Renal cortex interstitium (tissue), 11 donors: Measurements from ENCODE around the gene BID. TPM values are rescaled to one million over a fixed set of nuclear protein-coding genes. Genes with fewer than 3 reads are reported as not detected.

Experiments used
- DNase-seq, 11 donors: peaks; one replicate each; pipeline ENCODE4 v3.0.0-alpha.2; 2013; ENCODE audit warnings: low read depth in 9 of 11, low spot score in 4 of 11; ENCODE audit errors: extremely low read depth in 1 of 11
- polyA plus RNA-seq, 3 donors: library from polyadenylated mRNA; unstranded; fragments of 120-200 nt; gene quantifications; one replicate each; pipeline ENCODE4 v1.2.1, GENCODE V29; 2013; ENCODE audit not compliant: insufficient read length in 3 of 3

Gene BID
- polyA plus RNA-seq, 3 donors = 14.2 to 22.2 (median 17.5) TPM

DNA sequence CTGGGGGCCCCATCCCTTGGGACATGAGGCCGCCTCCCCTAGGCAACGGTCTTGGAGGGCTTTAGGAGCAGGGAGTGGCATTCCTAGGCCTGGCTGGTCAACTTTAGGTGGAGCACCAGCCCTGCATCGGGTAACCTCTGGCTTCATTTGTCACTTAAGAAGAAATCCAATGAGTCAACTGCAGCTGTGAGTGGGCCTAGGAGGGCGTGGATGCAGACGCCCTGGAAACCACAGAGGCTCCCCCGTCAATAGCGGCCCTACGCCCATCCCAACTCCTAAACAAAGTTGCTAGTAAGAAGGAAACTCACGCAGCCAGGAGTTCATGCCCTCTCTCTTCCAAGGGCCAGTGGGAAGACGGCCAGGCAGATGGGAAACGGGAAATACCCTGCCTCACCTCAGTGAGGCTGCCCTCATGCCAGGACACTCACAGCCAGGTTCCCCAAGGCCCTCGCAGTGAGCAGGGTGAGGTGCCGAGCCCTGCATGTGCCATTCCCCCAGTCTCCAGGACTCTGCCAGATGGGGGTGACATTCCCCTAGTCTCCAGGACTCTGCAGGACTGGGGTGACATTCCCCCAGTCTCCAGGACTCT is 20.8 kb downstream of the BID start:
- DNase-seq = no peak

GRCh38 chr22:17751596-17751995 is 22.7 kb downstream of the BID start:
- no peak for DNase-seq

DNA sequence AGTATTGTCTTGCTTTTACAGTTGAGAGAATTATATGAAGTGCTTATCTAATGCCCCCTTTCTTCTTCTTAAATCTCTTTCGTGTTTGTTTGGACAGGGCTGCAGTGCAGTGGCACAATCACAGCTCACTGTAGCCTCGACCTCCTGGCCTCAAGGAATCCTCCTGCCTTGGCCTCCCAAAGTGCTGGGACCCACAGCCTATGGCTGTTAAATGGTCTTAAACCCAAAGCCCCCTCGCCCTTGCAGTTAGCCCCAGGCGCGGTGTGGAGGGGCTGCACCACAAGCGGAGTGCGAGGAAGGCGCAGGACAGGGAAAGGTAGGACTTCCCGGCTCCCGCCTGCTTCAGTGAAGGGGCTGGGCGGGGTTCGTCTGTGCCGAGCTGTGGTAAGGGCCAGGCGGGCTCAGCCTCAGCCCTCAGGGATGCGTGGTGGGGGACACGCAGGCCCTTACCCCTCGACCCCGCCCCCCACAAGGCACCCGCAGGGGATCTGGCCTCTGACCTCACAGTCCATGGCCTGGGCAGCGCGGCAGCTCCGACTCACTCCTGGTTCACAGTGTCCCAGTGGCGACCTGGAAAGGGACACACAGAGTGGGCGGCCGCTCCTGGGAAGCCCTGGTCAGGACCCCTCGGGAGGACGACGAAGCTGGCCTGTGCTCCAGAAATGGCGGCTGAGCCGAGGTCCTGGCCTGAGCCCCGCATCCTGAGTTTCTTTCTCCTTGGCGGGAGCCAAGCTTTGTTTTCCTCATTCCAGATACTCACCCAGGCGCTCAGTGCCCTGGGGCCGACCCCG is 24.5 kb downstream of the BID start:
- no peak for DNase-seq

DNA sequence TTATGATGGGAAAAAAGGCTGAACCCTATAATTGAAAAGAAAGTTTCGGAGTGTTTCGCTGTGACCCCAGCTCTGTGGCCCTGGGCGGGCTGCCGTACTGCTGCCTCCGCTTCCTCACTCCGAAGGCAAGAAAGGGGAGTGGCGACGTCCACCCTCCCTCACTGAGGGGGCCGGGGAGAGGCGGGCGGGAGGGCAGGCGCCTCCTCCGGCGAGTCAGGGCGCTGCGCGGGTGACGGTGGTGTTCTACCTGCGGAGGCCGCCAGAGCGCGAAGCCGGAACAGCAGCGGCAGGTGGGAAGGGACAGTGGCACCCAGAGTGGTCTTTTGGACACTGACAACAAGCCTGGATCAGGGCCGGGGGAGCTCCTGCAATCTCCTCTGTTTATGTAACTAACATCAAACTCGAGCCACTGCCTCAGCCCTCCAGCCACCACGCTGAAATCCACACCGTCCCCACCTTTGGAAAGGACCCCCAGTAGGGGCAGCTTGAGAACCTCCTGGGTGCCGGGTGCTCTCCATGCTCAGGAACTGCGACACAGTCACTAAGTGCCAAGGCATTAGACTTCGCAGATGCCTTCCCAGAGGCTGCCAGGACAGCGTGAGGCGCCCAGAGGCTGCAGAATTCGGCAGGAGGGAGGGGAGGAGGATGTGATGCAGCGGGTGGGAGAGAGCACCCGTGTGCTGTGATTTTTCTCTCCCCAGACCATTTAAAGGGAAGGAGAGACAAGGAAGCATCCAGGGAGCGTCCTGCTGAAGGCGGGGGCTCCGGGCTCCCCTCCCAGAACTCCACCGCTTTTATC is 25.5 kb downstream of the BID start:
- DNase-seq = no peak

- DNase-seq = no peak
Observed at GRCh38 chr22:17746916-17747315, 27.4 kb downstream of the BID start.

GRCh38 chr22:17744430-17744829 is 29.8 kb downstream of the BID start:
- no peak for DNase-seq

DNA sequence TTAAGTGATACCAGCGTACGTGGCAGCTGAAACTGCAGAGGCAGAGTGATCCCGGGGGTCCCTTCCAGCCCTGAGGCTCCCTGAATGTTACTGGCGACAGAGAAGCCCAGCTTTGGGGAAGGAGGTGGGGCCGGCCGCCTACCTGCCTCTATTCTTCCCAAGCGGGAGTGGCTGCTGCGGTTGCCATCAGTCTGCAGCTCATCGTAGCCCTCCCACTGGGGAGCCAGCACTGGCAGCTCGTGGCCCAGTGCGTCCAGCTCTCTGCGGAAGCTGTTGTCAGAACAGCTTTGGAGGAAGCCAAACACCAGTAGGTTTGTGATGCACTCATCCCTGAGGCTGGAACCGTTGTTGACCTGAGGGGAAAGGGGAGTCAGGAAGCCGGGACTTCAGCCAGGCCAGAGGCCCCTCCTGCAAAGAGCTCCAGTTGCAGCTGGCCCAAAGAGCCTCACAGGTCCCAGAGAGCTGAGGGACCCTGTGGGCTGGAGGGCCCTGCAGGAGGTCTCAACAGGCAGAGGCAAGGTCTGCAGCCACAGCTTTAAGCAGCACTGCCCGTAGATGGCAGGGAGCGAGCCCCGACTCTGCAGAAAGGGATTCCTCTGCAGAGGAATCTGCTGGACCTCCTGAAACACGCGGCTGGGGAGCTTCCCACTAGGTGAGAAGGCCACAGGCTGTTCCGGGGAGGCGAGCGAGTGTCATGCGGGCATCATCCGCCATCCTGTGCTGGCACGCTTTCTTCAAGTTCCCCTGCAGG is 30.4 kb downstream of the BID start:
- no peak for DNase-seq

- DNase-seq = peak; percentile 44 to 71 (median 53)
Observed at GRCh38 chr22:17742527-17742902, 31.8 kb downstream of the BID start.

GRCh38 chr22:17741866-17742526 is 32.3 kb downstream of the BID start:
- no peak for DNase-seq

DNA sequence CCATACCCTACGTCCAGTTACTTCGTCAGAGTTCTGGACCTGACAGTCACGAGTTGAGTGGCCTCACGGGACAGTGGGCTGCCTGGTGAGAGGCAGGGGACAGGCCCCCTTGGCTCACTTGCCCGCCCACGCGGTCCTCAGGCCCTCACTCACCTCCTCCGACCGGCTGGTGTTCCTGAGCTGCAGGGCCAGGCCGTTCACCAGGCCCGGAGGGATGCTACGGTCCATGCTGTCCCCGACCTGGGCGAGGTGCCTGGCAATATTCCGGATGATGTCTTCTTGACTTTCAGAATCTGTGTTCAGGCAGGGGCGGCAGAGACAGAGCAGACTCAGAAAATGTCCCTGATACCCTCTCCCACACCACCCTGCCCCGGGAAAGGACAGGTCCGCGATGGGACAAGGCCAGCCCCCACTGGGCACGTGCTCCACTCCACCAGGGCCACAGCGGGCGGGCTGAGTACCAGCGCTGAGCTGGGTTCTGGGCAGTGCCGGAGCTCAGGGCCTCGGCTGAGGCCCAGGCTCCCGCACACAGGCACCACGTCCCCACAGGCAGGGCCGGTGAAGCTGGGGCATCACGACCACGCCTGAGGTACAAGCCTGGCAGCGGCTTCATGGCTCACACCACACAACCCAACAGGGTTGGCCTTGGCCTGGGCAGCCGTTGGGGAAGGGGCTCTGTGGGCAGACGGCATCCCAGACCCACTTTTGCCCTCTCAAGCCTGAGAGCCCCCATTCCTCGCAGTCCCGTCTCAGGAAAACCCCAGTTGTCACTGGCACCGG is 34.9 kb downstream of the BID start:
- no peak for DNase-seq

DNA sequence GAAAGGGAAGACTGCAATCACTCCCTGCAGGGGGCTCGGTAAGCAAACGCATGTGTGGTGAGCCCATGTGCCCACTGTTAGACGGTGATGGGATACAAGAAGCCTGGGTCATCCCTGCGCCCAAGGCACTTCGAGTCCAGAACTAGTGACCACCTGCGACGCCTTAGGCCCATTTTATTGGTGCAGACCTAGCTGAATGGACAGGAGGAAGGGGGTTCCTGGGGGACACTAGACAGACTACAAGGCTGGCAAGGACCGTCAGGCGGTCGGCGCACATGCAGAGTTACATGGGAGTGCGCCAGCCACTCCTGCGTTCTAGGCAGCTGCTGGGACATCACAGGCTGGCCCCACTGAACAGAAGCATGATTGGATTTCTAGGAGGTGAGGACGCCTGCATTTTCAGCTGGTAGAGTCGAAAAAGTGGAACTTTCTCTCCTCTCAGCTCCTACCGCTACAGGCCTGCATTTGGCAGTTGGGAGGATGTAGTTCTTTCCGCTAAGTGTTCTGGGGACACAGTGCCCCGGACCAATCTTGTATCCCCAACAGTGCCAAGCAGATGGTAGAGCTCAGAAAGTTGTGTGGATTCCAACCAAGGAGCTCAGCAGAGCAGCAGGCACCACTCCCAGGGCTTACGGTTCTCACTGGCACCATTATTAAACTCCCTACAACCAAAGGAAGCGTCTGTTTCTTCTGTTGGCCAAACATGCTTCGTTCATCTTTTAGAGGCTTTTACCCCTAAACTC is 35.7 kb downstream of the BID start:
- DNase-seq = no peak

DNA sequence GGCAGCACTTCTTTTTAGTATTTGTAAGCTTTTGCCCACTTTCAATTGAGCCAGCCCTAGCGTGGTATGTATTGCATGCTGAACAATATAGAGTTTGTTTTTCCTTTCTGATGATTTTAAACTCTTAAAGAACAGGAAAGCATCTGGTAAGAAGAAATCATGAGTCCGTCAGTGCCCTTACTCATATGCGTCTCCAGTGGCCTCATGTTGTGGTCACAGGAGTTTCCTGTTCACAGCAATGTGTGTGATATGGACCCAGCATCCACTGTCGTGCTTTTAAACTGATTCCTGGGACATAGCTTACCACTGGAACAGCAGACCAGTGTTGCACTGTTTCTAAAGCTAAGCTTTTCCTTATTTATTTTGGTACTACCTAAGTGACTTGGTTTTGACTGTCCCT is 40.1 kb downstream of the BID start:
- no peak for DNase-seq

DNA sequence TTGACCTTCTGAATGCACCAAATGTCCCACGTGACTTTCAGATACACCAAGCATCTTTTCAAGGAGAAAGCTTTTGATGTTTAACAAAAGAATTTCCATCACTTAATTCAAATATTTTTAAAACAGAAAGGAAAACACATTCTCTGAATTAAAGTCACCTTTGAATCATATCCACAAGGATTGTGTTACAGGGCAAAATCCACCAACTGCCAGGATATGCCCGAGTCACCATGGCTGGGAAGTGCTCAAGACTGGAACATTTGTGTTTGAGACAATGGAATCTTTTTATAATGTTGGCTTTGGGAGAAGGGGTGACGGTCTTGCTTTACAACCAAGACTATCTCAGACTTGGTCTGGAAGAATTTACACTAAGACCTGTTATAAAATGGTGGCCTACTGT is 40.8 kb downstream of the BID start:
- no peak for DNase-seq

DNA sequence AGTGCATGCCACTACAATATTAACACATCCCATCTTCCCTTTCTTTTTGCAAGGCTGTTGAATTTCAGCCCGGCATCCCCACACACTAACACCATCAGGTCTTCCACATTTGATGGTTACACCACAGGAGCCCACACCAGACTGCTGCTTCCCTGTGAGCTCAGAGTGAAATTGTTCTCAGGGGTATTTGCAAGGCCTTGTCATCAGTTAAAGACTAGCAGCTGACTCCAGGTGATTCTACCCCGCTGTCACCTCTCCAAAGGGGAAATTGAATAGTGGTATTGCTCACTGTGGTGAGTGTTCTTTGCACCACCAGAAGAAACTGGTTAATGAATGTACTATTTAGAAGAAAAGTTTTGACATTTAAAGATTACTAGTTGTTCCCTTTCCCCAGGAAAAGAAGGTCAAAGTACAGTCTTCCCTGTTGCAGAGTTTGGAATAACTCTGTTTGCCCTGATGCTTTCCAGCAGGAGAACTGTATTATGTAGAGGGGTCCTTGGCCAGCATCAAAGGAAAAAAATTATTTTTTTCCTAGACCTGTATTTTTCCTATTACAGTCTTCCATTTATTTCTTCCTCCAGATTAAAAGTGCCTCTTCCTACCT is 41.9 kb downstream of the BID start:
- no peak for DNase-seq

DNA sequence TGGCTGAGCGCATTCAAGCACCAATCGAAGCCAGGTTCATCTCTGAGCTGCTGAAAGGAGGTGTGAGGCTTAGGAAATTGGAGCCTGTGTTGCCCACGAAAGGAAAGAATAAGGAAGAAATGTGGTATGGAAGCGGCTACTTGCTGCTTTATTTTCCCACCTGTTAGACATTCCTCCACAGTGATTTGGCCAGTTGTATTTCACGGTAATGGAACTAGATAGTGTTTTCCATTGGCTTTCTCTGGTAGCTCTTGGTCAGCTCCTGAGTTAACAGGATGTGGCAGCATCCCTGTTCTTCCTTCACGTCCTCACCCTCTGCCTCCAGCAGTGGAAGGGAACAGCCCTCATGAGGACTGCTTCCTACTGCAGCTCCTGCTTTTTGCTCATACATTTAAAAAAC is 44.7 kb downstream of the BID start:
- no peak for DNase-seq

DNA sequence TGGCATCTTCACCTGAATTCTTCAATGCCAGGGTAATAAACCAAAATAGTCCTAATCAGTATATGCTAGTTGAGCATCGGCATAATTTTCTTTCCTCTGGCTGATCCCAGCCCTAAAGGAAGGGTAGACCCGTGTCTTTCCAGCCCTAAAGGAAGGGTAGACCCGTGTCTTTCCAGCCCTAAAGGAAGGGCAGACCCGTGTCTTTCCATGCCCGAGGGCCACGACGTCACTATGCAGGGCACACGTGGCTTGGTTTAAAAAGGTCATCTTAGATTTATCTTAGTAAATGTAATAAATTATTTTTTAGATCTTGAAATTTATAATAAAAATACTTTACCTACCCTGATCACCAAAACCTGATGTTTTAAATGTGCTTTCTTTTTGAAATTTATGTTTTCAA is 45.5 kb downstream of the BID start:
- no peak for DNase-seq
